ENCODE data around the gene LNP1. TPM values are rescaled to one million over a fixed set of nuclear protein-coding genes. Genes with fewer than 3 reads are reported as not detected.

LNP1 gene
- total and polyA plus RNA-seq, 2 of the 8 experiments (the other 6 are each of a cell fraction or from before 2014, with no cell fraction given) = 6.6 to 8.7 TPM

DNA sequence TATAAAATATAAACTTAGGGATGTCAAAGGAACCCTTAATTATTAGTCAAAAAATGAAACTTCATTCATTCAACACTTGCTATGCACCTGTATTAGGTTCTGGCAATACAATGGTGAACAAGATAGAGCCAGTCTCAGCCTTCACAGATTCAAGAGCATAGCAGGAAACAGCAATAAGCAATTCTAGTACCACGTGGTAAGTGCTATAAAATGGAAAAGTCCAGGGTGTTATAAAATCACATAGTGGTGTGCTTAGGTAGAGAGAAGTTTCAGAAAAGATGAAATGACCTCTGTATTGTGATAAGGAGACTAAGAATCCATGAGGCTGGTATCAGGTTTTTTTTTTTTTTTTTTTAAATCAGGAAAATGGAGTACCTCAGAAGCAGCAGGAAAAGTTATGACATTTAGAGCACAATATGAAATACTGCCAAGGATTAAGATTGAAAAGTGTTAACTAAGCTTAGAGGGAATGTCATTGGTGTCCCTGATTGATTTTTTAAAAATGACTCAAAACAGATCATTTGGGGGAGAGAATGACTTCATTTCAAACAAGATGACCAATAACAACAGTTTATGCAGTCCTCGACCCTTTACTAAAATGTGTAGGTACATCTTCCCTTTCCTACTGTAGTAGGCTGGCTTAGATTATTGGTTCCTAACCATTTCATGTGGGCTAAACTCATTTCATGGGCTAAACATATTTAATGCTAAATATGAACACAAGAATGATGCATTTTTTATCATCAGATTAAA, 5.5 kb upstream of the LNP1 start:
- no peak overlapping the region for H3K14ac ChIP-seq (ENCODE audit: insufficient read length)
- no peak overlapping the region for H4K8ac ChIP-seq (ENCODE audit: extremely low read depth, insufficient read depth, low read length)
- H3K18ac ChIP-seq (ENCODE audit: extremely low read depth, low read length) = no peak overlapping the region
- FAIRE-seq (no peak), DNase-seq (ENCODE audit: low read depth in 1 of 2, low spot score in 2 of 2) (no peak)
- no peak overlapping the region for H3K27ac ChIP-seq (ENCODE audit: low read depth, low read length)
- no peak overlapping the region for H3K56ac ChIP-seq (replicated peaks; ENCODE audit: insufficient read length, low read depth, low read length)
- H4K5ac ChIP-seq (ENCODE audit: insufficient read length, low read depth, low read length) = no peak overlapping the region
- H3K9me3 ChIP-seq (ENCODE audit: insufficient read depth in 2 of 2, low read depth in 1 of 2, low read length in 1 of 2) = no peaks in the 10 kb centered on the region
- no peak overlapping the region for H2AK5ac ChIP-seq (ENCODE audit: low read depth, low read length)
- no peak overlapping the region for H3K4me2 ChIP-seq (ENCODE audit: insufficient read depth in 1 of 2, low read depth in 2 of 2, low read length in 2 of 2)
- H3K23me2 ChIP-seq (ENCODE audit: low read depth, low read length) = peaks cover 9% of the 10 kb centered on the region
- H3K36me3 ChIP-seq (ENCODE audit: control insufficient read depth in 2 of 4, insufficient read depth in 4 of 4, low read length in 3 of 4) = no peaks in the 10 kb centered on the region
- TF ChIP-seq NRF1 (IDR thresholded peaks at IDR 0.05; ENCODE audit: low read depth, low read length) (no peak), TEAD4 (IDR thresholded peaks at IDR 0.05; ENCODE audit: low read depth, low read length) (no peak), CEBPB (IDR thresholded peaks at IDR 0.05; ENCODE audit: low read depth, low read length) (no peak), TBP (IDR thresholded peaks at IDR 0.05; ENCODE audit: low read depth, low read length) (no peak), SIRT6 (IDR thresholded peaks at IDR 0.05; ENCODE audit: low read length) (no peak), EZH2 (IDR thresholded peaks at IDR 0.05; ENCODE audit: low read depth, low read length, severe bottlenecking) (no peak), JUN (IDR thresholded peaks at IDR 0.05; ENCODE audit: low read depth, low read length) (no peak)
- TF ChIP-seq, protein P1, sequence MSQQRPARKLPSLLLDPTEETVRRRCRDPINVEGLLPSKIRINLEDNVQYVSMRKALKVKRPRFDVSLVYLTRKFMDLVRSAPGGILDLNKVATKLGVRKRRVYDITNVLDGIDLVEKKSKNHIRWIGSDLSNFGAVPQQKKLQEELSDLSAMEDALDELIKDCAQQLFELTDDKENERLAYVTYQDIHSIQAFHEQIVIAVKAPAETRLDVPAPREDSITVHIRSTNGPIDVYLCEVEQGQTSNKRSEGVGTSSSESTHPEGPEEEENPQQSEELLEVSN (IDR thresholded peaks at IDR 0.05) = no peak
- no peak overlapping the region for H3K4ac ChIP-seq (replicated peaks; ENCODE audit: insufficient read length, low read depth, low read length)
- H3K9ac ChIP-seq (replicated peaks in 1 of 4; ENCODE audit: extremely low read depth in 1 of 4, low read depth in 3 of 4, low read length in 3 of 4) = no peak overlapping the region
- no peak overlapping the region for H3K4me3 ChIP-seq (ENCODE audit: extremely low read depth in 1 of 4, insufficient read depth in 2 of 4, low read depth in 3 of 4, low read length in 4 of 4)
- H2BK15ac ChIP-seq (ENCODE audit: low read length) = no peak overlapping the region
- H2BK12ac ChIP-seq (ENCODE audit: low read depth, low read length) = no peak overlapping the region
- no peak overlapping the region for H2BK5ac ChIP-seq (ENCODE audit: low read depth, low read length)
- ChIA-PET CTCF (ENCODE audit: partially characterized antibody) (no interaction called here), POLR2A (ENCODE audit: partially characterized antibody) (no interaction called here)
- H3K79me1 ChIP-seq (ENCODE audit: low read depth, low read length) = no peaks in the 10 kb centered on the region
- H4K91ac ChIP-seq (replicated peaks; ENCODE audit: insufficient read length, low read length) = no peak overlapping the region
- peaks cover 21 to 94% of the 10 kb centered on the region in 2 experiments for H3K79me2 ChIP-seq (ENCODE audit: control insufficient read depth in 1 of 2, insufficient read depth in 2 of 2, low read length in 2 of 2)
- H4K20me1 ChIP-seq (replicated peaks in 1 of 2; ENCODE audit: control insufficient read depth in 1 of 2, insufficient read depth in 2 of 2, low read length in 2 of 2) = peaks cover 14 to 18% of the 10 kb centered on the region in 2 experiments
- H2AFZ ChIP-seq (ENCODE audit: low read length) = no peak overlapping the region
- H2BK120ac ChIP-seq (replicated peaks; ENCODE audit: low read depth, low read length) = no peak overlapping the region
- peaks cover 0 to 3% (median under 1%) of the 10 kb centered on the region in 4 experiments; a peak in 2 of 7 replicates for H3K4me1 ChIP-seq (replicated peaks in 1 of 4; ENCODE audit: control insufficient read depth in 3 of 4, insufficient read depth in 4 of 4, low read length in 3 of 4)
- H3K27me3 ChIP-seq (replicated peaks in 1 of 4; ENCODE audit: control insufficient read depth in 3 of 4, extremely low read depth in 1 of 4, insufficient read depth in 3 of 4, low read length in 3 of 4) = no peaks in the 10 kb centered on the region
- WGBS, 2 experiments (ENCODE audit: extremely low coverage in 1 of 2, insufficient coverage in 1 of 2, insufficient read length in 1 of 2, insufficient replicate concordance in 2 of 2, low coverage in 1 of 2, low lambda C conversion rate in 2 of 2, missing lambda C conversion rate in 1 of 2) = 85% methylated on average over 2 of the region's 2 CpGs; no CpG with 5 or more reads in 1 of the 2 experiments
- H2BK20ac ChIP-seq (ENCODE audit: low read length) = no peak overlapping the region
- H3K23ac ChIP-seq (ENCODE audit: insufficient read length) = no peak overlapping the region
